Peyer's patch (tissue), 4 donors: ENCODE results near the gene LAD1.

ENCODE experiments used
- POLR2A ChIP-seq, 2 donors: fragments of 450-650 bp; IDR thresholded peaks; one replicate each; pipeline ENCODE4 v1.5.1; 2017; ENCODE audit warnings: antibody characterized with exemption in 2 of 2, mild to moderate bottlenecking in 2 of 2, moderate library complexity in 2 of 2
- TF ChIP-seq, protein P1 (sequence below), 6 experiments: fragments of 450-650 bp in 4 of 6; fragments of 200-600 bp in 2 of 6; sonication (generic) in 1 of 6; IDR thresholded peaks; one replicate each; pipeline ENCODE4 v1.5.1; 2017 to 2019; ENCODE audit warnings: antibody characterized with exemption in 6 of 6, mild to moderate bottlenecking in 3 of 6, moderate library complexity in 1 of 6

DNA sequence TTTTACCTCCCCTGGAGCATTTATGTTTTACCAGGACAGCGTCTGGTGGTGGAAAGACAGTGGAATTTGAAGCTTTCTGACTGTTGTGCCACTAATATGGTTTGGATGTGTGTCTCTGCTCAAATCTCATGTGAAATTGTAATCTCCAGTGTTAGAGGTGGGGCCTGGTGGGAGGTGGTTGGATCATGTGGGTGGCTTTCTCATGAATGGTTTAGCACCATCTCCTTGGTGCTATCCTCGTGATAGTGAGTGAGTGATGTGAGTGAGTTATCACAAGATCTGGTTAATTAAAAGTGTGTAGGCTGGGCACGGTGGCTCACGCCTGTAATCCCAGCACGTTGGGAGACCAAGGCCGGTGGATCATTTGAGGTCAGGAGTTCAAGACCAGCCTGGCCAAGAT lies 46.2 kb upstream of the LAD1 start:
- TF ChIP-seq, protein P1, sequence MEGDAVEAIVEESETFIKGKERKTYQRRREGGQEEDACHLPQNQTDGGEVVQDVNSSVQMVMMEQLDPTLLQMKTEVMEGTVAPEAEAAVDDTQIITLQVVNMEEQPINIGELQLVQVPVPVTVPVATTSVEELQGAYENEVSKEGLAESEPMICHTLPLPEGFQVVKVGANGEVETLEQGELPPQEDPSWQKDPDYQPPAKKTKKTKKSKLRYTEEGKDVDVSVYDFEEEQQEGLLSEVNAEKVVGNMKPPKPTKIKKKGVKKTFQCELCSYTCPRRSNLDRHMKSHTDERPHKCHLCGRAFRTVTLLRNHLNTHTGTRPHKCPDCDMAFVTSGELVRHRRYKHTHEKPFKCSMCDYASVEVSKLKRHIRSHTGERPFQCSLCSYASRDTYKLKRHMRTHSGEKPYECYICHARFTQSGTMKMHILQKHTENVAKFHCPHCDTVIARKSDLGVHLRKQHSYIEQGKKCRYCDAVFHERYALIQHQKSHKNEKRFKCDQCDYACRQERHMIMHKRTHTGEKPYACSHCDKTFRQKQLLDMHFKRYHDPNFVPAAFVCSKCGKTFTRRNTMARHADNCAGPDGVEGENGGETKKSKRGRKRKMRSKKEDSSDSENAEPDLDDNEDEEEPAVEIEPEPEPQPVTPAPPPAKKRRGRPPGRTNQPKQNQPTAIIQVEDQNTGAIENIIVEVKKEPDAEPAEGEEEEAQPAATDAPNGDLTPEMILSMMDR (IDR thresholded peaks at IDR 0.05), result no peak
- TF ChIP-seq POLR2A (IDR thresholded peaks at IDR 0.05), result no peak
